Breast epithelium (tissue), 3 donors: ENCODE measurements around the gene KLHL40.

ENCODE experiments used
- POLR2A ChIP-seq: fragments of 450-650 bp; IDR thresholded peaks from one replicate; pipeline ENCODE4 v1.6.1; 2016; ENCODE audit warnings: antibody characterized with exemption, mild to moderate bottlenecking, moderate library complexity
- POLR2AphosphoS5 ChIP-seq, 3 donors: sonication (generic); formaldehyde crosslinking; IDR thresholded peaks; one replicate each; pipeline ENCODE4 v1.6.1; 2017; ENCODE audit warnings: antibody characterized with exemption in 3 of 3
- TF ChIP-seq, protein P1 (sequence below), 3 donors: fragments of 450-650 bp; IDR thresholded peaks; one replicate each; pipeline ENCODE4 v1.5.1; 2016 to 2017; ENCODE audit warnings: antibody characterized with exemption in 3 of 3, mild to moderate bottlenecking in 3 of 3, moderate library complexity in 3 of 3

DNA sequence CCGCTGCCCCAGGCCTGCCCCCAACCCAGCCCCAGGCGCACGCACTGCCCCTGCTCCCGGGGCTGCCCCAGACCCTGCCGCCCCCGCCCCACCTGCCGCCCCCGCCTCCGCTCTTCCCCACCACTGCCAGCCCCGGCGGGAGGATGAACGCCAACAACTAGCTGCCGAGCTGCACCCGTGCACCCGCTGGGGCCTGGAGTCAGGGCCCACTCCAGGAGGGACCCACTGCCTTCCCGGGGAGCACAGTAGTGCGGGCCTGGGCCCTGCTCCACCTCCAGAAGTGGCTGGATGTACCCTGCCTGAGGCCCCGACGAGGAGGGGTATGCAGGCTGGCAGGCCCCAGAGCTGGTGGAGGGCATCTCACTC lies 20.9 kb upstream of the KLHL40 start:
- TF ChIP-seq, protein P1, sequence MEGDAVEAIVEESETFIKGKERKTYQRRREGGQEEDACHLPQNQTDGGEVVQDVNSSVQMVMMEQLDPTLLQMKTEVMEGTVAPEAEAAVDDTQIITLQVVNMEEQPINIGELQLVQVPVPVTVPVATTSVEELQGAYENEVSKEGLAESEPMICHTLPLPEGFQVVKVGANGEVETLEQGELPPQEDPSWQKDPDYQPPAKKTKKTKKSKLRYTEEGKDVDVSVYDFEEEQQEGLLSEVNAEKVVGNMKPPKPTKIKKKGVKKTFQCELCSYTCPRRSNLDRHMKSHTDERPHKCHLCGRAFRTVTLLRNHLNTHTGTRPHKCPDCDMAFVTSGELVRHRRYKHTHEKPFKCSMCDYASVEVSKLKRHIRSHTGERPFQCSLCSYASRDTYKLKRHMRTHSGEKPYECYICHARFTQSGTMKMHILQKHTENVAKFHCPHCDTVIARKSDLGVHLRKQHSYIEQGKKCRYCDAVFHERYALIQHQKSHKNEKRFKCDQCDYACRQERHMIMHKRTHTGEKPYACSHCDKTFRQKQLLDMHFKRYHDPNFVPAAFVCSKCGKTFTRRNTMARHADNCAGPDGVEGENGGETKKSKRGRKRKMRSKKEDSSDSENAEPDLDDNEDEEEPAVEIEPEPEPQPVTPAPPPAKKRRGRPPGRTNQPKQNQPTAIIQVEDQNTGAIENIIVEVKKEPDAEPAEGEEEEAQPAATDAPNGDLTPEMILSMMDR (IDR thresholded peaks at IDR 0.05): no peak
- TF ChIP-seq POLR2AphosphoS5 (IDR thresholded peaks at IDR 0.05): no peak
- TF ChIP-seq POLR2A: no peak
